NK-92 (cell line): Measurements from ENCODE around the gene CDC42EP5.
A peak's percentile ranks its signal among the peaks of the same experiment; 100 is the strongest.
"Not testable (repeated sequence)": the region's sequence is repeated elsewhere in the genome, so short reads cannot be mapped to it uniquely, and the experiment has no call there.

Experiments
- DNase-seq: peaks from one replicate; lab custom pipeline; 2025; ENCODE audit not compliant: unreplicated experiment; lab: John Stamatoyannopoulos, UW

Gene CDC42EP5

GRCh38 chr19:54448774-54449700 is 24.1 kb downstream of the CDC42EP5 start, which contains the start of gene LENG8:
Gene LENG8, plus strand, starts transcription at chr19:54449199. Its CDS starts 2,146 bp downstream, at chr19:54451345.
- DNase-seq: peak; percentile 78

GRCh38 chr19:54448040-54448773 is 24.9 kb downstream of the CDC42EP5 start:
- DNase-seq: no peak

- DNase-seq: not testable (repeated sequence)
These were observed 26.7 kb downstream of the CDC42EP5 start for GRCh38 chr19:54446349-54446748.

GRCh38 chr19:54444737-54445136 is 28.4 kb downstream of the CDC42EP5 start:
- no peak for DNase-seq

- DNase-seq: no peak
These were observed 32.5 kb downstream of the CDC42EP5 start for GRCh38 chr19:54440641-54441040.

GRCh38 chr19:54439174-54439851 is 33.8 kb downstream of the CDC42EP5 start:
- no peak for DNase-seq

- DNase-seq: no peak
These were observed 36.4 kb downstream of the CDC42EP5 start for GRCh38 chr19:54436628-54437252.

- DNase-seq: no peak
These were observed 37.0 kb downstream of the CDC42EP5 start for GRCh38 chr19:54436031-54436523.

GRCh38 chr19:54435551-54436016 is 37.5 kb downstream of the CDC42EP5 start:
- no peak for DNase-seq

- no peak for DNase-seq
These were observed 38.3 kb downstream of the CDC42EP5 start for GRCh38 chr19:54434873-54435214.

GRCh38 chr19:54434112-54434872 is 38.8 kb downstream of the CDC42EP5 start:
- DNase-seq: no peak

- no peak for DNase-seq
These were observed 39.4 kb downstream of the CDC42EP5 start for GRCh38 chr19:54433697-54434096.

GRCh38 chr19:54432144-54432738 is 40.9 kb downstream of the CDC42EP5 start:
- DNase-seq: no peak

- DNase-seq: no peak
These were observed 41.7 kb downstream of the CDC42EP5 start for GRCh38 chr19:54431255-54431838.

GRCh38 chr19:54430306-54431254 is 42.5 kb downstream of the CDC42EP5 start:
- DNase-seq: no peak

- DNase-seq: no peak
These were observed 43.4 kb downstream of the CDC42EP5 start for GRCh38 chr19:54429545-54430227.

- no peak for DNase-seq
These were observed 44.0 kb downstream of the CDC42EP5 start for GRCh38 chr19:54429176-54429495.
